Breast epithelium (tissue), 4 donors: Measurements from ENCODE around the gene ZNF618. TPM values are rescaled to one million over a fixed set of nuclear protein-coding genes. Genes with fewer than 3 reads are reported as not detected.

ENCODE experiments used
- DNase-seq, 2 donors: peaks; one replicate each; pipeline ENCODE4 v3.0.0-alpha.2; 2019; ENCODE audit warnings: low spot score in 2 of 2
- H3K27ac ChIP-seq, 2 donors: fragments of 200-600 bp; sonication (generic) in 1 of 2; one replicate each; pipeline ENCODE4 v1.5.1; 2016 to 2019; ENCODE audit warnings: mild to moderate bottlenecking in 1 of 2
- H3K27me3 ChIP-seq, 2 donors: fragments of 200-600 bp; sonication (generic) in 1 of 2; one replicate each; pipeline versions ENCODE4 v1.5.1 to v1.6.0; 2017 to 2019; ENCODE audit warnings: control low read depth in 1 of 2, mild to moderate bottlenecking in 1 of 2
- H3K36me3 ChIP-seq: fragments of 200-600 bp; one replicate; pipeline ENCODE4 v1.5.1; 2019
- H3K4me1 ChIP-seq, 2 donors: fragments of 200-600 bp; sonication (generic); one replicate each; pipeline ENCODE4 v1.5.1; 2016 to 2019; ENCODE audit warnings: control low read depth in 1 of 2
- H3K4me3 ChIP-seq, 3 donors: fragments of 200-600 bp; sonication (generic); 1 replicate in 2 of 3; 2 replicates in 1 of 3; pipeline ENCODE4 v1.5.1; 2016 to 2019; ENCODE audit warnings: mild to moderate bottlenecking in 3 of 3, moderate library complexity in 2 of 3
- H3K9me3 ChIP-seq, 2 donors: fragments of 200-600 bp; sonication (generic) in 1 of 2; one replicate each; pipeline ENCODE4 v1.5.1; 2016 to 2019; ENCODE audit warnings: control low read depth in 1 of 2
- CTCF ChIP-seq, 3 donors: fragments of 450-650 bp; IDR thresholded peaks; one replicate each; pipeline ENCODE4 v1.5.1; 2016 to 2017; ENCODE audit warnings: antibody characterized with exemption in 3 of 3, mild to moderate bottlenecking in 3 of 3, moderate library complexity in 3 of 3
- POLR2A ChIP-seq: fragments of 450-650 bp; IDR thresholded peaks from one replicate; pipeline ENCODE4 v1.6.1; 2016; ENCODE audit warnings: antibody characterized with exemption, mild to moderate bottlenecking, moderate library complexity
- POLR2AphosphoS5 ChIP-seq, 3 donors: sonication (generic); formaldehyde crosslinking; IDR thresholded peaks; one replicate each; pipeline ENCODE4 v1.6.1; 2017; ENCODE audit warnings: antibody characterized with exemption in 3 of 3
- intact Hi-C: fragments of 100-400 bp; cut with DNase I; formaldehyde crosslinking; loops from one replicate; pipeline ENCODE4 v1.15.1; 2023; ENCODE audit warnings: low total_unique reads
- total RNA-seq, 3 donors: library from RNA; depleted of rRNA; stranded (reverse); fragments of >200 nt; gene quantifications; one replicate each; pipeline ENCODE4 v1.1.0, GENCODE V29; 2016

The ZNF618 gene
- total RNA-seq, 3 donors from 2014 or later = 4.6 to 11.8 (median 10.4) TPM

GRCh38 chr9:113957821-113958341 is 81.8 kb downstream of the ZNF618 start:
- Histone ChIP-seq H3K36me3 (no peaks in the 10 kb centered on the region), H3K4me1 (no peaks in the 10 kb centered on the region), H3K27me3 (no peaks in the 10 kb centered on the region), H3K4me3 (no peak overlapping the region), H3K9me3 (no peaks in the 10 kb centered on the region), H3K27ac (peak overlapping the region in 1 of 2 donors; percentile 32)
- no peak for TF ChIP-seq POLR2AphosphoS5 (IDR thresholded peaks at IDR 0.05)
- DNase-seq = no peak
- intact Hi-C loops = no loop called here

GRCh38 chr9:113958556-113958955 is 82.4 kb downstream of the ZNF618 start:
- intact Hi-C loops = no loop called here
- Histone ChIP-seq H3K27ac (peak overlapping the region in 1 of 2 donors; percentile 32), H3K9me3 (no peaks in the 10 kb centered on the region), H3K4me1 (no peaks in the 10 kb centered on the region), H3K27me3 (no peaks in the 10 kb centered on the region), H3K4me3 (no peak overlapping the region), H3K36me3 (no peaks in the 10 kb centered on the region)
- no peak for DNase-seq
- TF ChIP-seq POLR2AphosphoS5 (IDR thresholded peaks at IDR 0.05) (no peak), CTCF (IDR thresholded peaks at IDR 0.05) (no peak)

- no peaks in the 10 kb centered on the region for H3K9me3 ChIP-seq
- intact Hi-C loops = no loop called here
- DNase-seq = no peak
- no peaks in the 10 kb centered on the region for H3K27me3 ChIP-seq
- no peak for TF ChIP-seq CTCF (IDR thresholded peaks at IDR 0.05)
- TF ChIP-seq POLR2AphosphoS5 (IDR thresholded peaks at IDR 0.05) = no peak
- no peak for TF ChIP-seq POLR2A
- H3K4me1 ChIP-seq = no peaks in the 10 kb centered on the region
- no peak overlapping the region for H3K4me3 ChIP-seq
- H3K27ac ChIP-seq = no peak overlapping the region
- no peaks in the 10 kb centered on the region for H3K36me3 ChIP-seq
Observed at GRCh38 chr9:113960768-113961167, 84.7 kb downstream of the ZNF618 start.

GRCh38 chr9:113962396-113962795 is 86.3 kb downstream of the ZNF618 start:
- DNase-seq = no peak
- Histone ChIP-seq H3K27ac (no peak overlapping the region), H3K27me3 (no peaks in the 10 kb centered on the region), H3K9me3 (no peaks in the 10 kb centered on the region), H3K4me3 (no peak overlapping the region), H3K36me3 (no peaks in the 10 kb centered on the region), H3K4me1 (no peaks in the 10 kb centered on the region)
- TF ChIP-seq POLR2AphosphoS5 (IDR thresholded peaks at IDR 0.05) = no peak
- TF ChIP-seq POLR2A = no peak
- TF ChIP-seq CTCF (IDR thresholded peaks at IDR 0.05) = no peak
- intact Hi-C loops = no loop called here

GRCh38 chr9:113963017-113963620 is 87.0 kb downstream of the ZNF618 start:
- no peak for DNase-seq
- H3K36me3 ChIP-seq = no peaks in the 10 kb centered on the region
- no peaks in the 10 kb centered on the region for H3K4me1 ChIP-seq
- no peak overlapping the region for H3K27ac ChIP-seq
- intact Hi-C loops = no loop called here
- TF ChIP-seq POLR2AphosphoS5 (IDR thresholded peaks at IDR 0.05) (no peak), CTCF (IDR thresholded peaks at IDR 0.05) (peak; percentile 15 to 35 (median 17)), POLR2A (no peak)
- H3K4me3 ChIP-seq = no peak overlapping the region
- no peaks in the 10 kb centered on the region for H3K9me3 ChIP-seq
- H3K27me3 ChIP-seq = no peaks in the 10 kb centered on the region
